GM21367 (cell line): ENCODE measurements around the gene EXOC3.

Experiments used
- ATAC-seq: cut with Tn5 transposase; IDR thresholded peaks from one replicate; pipeline ENCODE4 v1.9.1; 2021; ENCODE audit not compliant: unreplicated experiment

EXOC3 gene

GRCh38 chr5:438481-438981 lies 4.4 kb upstream of the EXOC3 start:
- ATAC-seq = no peak

GRCh38 chr5:439181-439580 lies 3.8 kb upstream of the EXOC3 start:
- ATAC-seq = no peak

DNA sequence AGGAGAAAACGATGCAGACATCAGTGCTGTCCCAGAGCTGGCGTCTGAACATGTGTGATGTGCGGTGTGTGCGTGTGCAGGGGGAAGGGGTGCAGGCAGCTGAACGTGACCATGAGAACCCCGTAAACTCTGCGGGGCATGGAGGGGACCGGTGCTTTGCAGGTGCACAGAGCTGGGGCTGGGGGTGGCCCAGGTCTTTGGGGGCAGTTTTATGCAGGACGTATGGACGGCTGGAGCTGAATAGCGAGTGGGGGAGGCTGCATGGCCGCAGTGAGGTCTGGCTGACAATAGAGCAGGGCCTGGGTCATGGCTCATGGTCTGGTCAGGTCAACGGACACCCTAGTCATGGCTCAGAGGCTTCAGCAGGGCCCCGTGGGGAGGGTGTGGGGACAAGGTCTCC lies 3.3 kb upstream of the EXOC3 start:
- ATAC-seq = no peak

GRCh38 chr5:440401-441201 lies 2.4 kb upstream of the EXOC3 start:
- ATAC-seq = no peak

DNA sequence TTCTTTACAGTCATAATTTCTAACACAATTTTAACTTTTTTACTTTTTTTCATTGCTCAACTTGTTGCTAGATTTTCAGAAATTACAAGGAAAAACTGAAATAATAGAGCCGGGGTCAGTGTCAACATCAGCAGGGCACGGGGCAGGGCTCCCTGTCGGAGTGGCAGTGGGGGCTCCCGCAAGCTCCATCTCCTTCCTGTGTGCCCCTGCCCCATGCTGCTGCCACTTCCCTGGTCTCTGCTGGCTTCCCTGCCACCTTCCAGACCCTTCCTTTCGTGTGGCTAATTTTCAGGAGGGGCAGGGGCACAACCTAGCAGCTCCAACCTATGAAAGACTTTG lies 1.0 kb upstream of the EXOC3 start:
- ATAC-seq = no peak

- ATAC-seq = no peak
Measured at GRCh38 chr5:443239-444151, 519 bp downstream of the EXOC3 start.

DNA sequence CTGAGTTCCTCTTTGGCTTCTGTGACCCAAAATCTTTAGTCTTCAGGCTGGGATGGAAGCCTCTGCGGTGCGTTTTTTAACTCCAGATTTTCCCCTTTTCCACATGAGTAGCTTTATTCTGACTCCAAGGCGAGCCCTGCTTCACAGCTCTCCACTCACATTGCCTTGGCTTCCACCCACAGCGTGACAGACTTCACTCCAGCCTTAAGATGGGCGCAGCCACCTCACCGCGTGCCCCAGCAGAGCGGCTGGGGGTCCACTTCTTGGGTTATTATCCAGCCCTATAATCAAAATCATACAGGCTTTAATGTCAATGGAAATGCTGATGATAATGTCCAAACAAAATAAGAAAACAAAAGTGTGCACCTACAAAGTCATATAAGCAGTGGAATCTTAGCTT lies 1.2 kb downstream of the EXOC3 start:
- no peak for ATAC-seq

GRCh38 chr5:445591-445990 lies 2.6 kb downstream of the EXOC3 start:
- ATAC-seq = no peak

DNA sequence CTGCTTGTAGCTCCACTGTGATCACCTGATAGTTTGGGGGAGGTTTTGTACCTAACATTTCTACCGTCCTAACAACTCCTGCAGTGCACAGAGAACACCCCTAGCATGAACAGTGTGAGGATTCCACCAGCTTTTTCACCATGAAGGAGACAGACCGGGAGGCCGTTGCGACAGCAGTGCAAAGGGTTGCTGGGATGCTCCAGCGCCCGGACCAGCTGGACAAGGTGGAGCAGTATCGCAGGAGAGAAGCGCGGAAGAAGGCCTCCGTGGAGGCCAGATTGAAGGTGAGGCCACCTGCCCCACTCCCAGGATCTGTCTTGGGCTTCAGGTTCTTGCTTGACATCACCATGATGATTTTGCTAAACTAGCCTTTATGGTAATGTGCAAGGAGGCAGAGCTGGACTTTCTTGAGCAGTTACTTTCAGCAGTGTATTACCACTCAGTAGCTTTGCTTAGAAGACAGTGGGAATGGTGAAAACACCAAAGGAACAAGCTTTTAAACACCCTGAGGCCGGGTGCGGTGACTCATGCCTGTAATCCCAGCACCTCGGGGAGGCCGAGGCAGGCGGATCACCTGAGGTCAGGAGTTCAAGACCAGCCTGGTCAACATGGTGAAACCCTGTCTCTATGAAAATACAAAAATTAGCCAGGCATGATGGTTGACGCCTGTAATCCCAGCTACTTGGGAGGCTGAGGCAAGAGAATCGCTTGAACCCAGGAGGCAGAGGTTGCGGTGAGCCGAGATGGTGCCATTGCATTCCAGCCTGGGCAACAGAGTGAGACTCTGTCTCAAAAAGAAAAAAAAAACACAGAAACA lies 3.3 kb downstream of the EXOC3 start:
- no peak for ATAC-seq

DNA sequence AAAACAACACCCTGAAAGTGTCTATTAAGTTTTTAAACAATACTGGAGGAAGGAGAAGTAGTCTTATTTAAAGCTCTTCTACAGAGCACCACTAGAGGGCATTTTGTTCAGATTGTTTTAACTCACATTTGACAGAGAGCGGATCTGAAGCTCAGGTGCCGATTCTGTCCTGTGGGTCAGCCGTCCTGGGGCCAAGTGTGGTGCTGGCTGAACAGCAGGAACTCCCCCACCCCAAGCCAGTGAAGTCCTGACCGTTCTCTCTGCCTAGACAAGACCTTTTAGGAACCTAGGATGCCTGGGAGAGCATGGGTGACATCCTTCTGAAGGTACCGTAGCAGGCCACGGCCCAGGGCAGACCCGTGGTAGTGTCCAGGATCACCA lies 3.9 kb downstream of the EXOC3 start:
- no peak for ATAC-seq

DNA sequence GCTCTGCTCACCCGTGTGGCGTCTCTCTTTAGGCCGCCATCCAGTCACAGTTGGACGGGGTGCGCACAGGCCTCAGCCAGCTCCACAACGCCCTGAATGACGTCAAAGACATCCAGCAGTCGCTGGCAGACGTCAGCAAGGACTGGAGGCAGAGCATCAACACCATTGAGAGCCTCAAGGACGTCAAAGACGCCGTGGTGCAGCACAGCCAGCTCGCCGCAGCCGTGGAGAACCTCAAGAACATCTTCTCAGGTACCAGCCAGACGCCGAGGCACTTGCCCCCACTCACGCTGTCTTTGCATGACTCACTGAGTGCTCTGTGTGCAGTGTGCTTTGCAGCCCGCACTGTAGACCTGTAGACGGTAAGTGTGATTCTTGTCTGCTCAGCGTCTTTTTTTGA lies 4.5 kb downstream of the EXOC3 start:
- no peak for ATAC-seq

- no peak for ATAC-seq
Measured at GRCh38 chr5:448061-448765, 5.2 kb downstream of the EXOC3 start.

DNA sequence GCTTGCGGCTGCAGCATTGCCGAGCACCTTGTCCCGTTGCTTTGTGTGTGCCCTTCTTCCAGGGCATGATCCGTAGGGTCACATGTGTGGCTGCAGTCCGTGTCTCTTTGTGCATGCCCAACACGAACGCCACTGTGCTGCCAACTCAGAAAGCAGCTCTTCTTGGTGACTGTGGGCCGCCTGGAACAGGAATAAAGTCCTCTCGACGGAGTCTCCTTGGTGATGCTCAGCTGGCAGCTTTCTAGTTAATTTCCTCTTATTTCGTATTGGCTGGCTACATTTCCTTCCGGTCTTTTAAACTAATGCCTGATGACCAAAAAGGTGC lies 5.8 kb downstream of the EXOC3 start:
- ATAC-seq = no peak

DNA sequence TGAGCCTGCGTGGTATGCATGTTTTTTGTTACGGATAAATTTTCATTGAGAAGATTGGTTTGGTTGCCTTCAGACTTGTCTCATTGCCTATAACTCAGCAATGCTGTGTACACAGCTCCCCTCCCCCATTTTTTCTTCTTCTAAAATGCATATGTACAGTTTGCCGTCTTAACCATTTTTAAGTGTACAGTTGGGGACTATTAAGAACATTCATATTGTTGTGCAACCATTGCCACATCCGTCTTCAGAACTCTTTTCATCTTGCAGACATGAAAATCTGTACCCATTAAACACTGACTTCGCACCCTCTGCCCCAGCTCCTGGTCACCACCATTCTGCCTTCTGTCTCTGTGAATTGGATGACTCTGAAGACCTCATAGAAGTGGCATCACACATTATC lies 6.2 kb downstream of the EXOC3 start:
- ATAC-seq = no peak

- no peak for ATAC-seq
Measured at GRCh38 chr5:451587-452458, 8.8 kb downstream of the EXOC3 start.

DNA sequence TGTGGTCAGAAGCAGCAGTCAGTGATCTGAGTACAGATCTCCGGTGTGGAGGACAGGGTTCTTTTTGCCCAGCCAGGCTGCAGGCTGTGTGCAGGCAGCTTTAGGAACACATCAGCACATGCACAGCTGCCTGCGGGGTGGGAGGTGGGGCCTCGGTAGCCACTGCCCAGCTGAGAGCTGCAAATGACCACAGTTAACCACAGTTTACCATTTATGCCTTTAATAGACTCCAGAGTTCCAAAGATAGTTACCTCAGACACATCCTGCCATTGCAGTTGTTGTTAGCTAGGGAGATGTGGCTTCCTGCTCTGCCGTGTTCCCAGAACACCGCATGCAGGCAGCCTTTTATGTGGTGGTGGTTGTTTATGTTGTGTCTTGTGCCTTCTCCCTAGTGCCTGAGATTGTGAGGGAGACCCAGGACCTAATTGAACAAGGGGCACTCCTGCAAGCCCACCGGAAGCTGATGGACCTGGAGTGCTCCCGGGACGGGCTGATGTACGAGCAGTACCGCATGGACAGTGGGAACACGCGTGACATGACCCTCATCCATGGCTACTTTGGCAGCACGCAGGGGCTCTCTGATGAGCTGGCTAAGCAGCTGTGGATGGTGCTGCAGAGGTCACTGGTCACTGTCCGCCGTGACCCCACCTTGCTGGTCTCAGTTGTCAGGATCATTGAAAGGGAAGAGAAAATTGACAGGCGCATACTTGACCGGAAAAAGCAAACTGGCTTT lies 10.2 kb downstream of the EXOC3 start:
- ATAC-seq = no peak

DNA sequence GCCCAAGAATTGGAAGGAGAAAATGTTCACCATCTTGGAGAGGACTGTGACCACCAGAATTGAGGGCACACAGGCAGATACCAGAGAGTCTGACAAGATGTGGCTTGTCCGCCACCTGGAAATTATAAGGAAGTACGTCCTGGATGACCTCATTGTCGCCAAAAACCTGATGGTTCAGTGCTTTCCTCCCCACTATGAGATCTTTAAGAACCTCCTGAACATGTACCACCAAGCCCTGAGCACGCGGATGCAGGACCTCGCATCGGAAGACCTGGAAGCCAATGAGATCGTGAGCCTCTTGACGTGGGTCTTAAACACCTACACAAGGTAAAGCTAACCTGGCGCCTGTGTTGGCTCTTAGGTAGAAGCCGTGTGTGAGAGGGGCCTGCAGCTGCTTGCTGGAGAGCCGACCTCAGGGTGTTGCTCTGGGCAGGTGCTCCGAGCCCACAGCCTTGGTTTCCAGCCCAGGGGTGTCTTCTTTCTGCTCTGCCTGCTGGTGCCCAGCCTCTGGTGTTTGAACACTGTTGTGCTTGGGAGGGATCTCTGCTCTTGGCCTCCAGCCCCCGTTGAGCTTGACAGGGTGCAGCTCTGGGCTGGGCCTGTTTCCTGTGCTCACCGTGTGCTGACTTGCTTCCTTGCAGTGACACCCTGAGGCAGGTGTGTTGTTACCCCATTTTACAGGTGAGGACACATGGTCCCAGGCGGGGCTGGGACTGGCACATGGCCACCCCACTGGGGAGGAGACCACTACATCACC lies 10.9 kb downstream of the EXOC3 start:
- no peak for ATAC-seq

DNA sequence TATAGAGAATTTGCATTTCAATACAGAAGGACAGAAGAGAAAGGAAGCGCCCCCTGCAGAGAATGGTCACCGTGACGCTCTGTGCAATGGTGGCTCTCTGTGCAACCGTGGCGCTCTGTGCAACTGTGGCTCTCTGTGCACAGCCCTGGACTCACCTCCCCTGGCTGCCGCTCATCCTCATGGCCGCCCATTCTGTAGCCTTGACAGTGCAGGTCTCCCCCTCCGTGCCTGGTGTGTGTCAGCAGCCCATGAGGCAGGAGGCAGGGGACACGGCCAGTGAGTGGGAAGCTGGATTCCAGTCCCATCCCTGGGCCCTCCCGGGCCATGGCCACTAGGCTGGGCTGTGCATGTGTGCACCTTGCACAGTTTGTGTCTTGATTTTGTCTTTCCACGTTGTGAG lies 12.0 kb downstream of the EXOC3 start:
- no peak for ATAC-seq

- ATAC-seq = no peak
Measured at GRCh38 chr5:455806-456205, 12.8 kb downstream of the EXOC3 start.
